Astrocyte (in vitro differentiated cells and primary cell): ENCODE results near the gene CEP128. TPM values are rescaled to one million over a fixed set of nuclear protein-coding genes. Genes with fewer than 3 reads are reported as not detected.

Source experiments
- DNase-seq: peaks from one replicate; pipeline ENCODE4 v3.0.0-alpha.2; 2010; ENCODE audit warnings: low read depth
- FAIRE-seq: peaks from 2 replicates; lab custom pipeline; 2011; peaks lifted over from hg19 to GRCh38; lab: Jason Lieb, UNC
- H2AFZ ChIP-seq: 2 replicates; pipeline ENCODE4 v1.6.0; 2012; ENCODE audit warnings: low read depth, low read length, inconsistent platforms
- H3K27ac ChIP-seq: 2 replicates; pipeline ENCODE4 v1.5.1; 2011; ENCODE audit warnings: low read depth, low read length, inconsistent platforms
- H3K27me3 ChIP-seq: 2 replicates; pipeline ENCODE4 v1.6.0; 2011; ENCODE audit warnings: low read length, inconsistent platforms; ENCODE audit not compliant: insufficient read depth
- H3K36me3 ChIP-seq: 2 replicates; pipeline ENCODE4 v1.5.1; 2011; ENCODE audit warnings: low read length, inconsistent platforms; ENCODE audit not compliant: insufficient read depth
- H3K4me1 ChIP-seq: 2 replicates; pipeline ENCODE4 v1.5.1; 2011; ENCODE audit warnings: low read length, inconsistent platforms; ENCODE audit not compliant: insufficient read depth
- H3K4me2 ChIP-seq: 2 replicates; pipeline ENCODE4 v1.6.0; 2012; ENCODE audit warnings: low read length, inconsistent platforms
- H3K4me3 ChIP-seq: 2 replicates; pipeline ENCODE4 v1.5.1; 2011; ENCODE audit warnings: low read depth, mild to moderate bottlenecking, low read length, inconsistent platforms; ENCODE audit not compliant: insufficient read depth
- H3K79me2 ChIP-seq: 2 replicates; pipeline ENCODE4 v1.6.0; 2012; ENCODE audit warnings: mild to moderate bottlenecking, low read length, inconsistent platforms; ENCODE audit not compliant: insufficient read depth
- H3K9ac ChIP-seq: 2 replicates; pipeline ENCODE4 v1.6.0; 2012; ENCODE audit warnings: mild to moderate bottlenecking, low read length, inconsistent platforms
- H3K9me3 ChIP-seq: 2 replicates; pipeline ENCODE4 v1.5.1; 2012; ENCODE audit warnings: low read depth, mild to moderate bottlenecking, low read length, inconsistent platforms; ENCODE audit not compliant: insufficient read depth
- H4K20me1 ChIP-seq: 2 replicates; pipeline ENCODE4 v1.6.0; 2012; ENCODE audit warnings: low read length, inconsistent platforms; ENCODE audit not compliant: insufficient read depth
- H3K27ac Mint-ChIP-seq: one replicate; pipeline ENCODE4 v1.8.0; 2021; ENCODE audit warnings: mild to moderate bottlenecking, mixed read lengths; ENCODE audit not compliant: unreplicated experiment
- H3K27me3 Mint-ChIP-seq: one replicate; pipeline ENCODE4 v1.8.0; 2021; ENCODE audit warnings: low read depth, mixed read lengths; ENCODE audit not compliant: unreplicated experiment
- H3K36me3 Mint-ChIP-seq: one replicate; pipeline ENCODE4 v1.8.0; 2021; ENCODE audit warnings: low read depth, mixed read lengths; ENCODE audit not compliant: unreplicated experiment
- H3K4me1 Mint-ChIP-seq: one replicate; pipeline ENCODE4 v1.8.0; 2021; ENCODE audit warnings: low read depth, mixed read lengths; ENCODE audit not compliant: unreplicated experiment
- H3K4me3 Mint-ChIP-seq: one replicate; pipeline ENCODE4 v1.8.0; 2021; ENCODE audit warnings: mild to moderate bottlenecking, moderate library complexity, mixed read lengths; ENCODE audit not compliant: unreplicated experiment
- H3K9me3 Mint-ChIP-seq: one replicate; pipeline ENCODE4 v1.8.0; 2021; ENCODE audit warnings: mild to moderate bottlenecking, mixed read lengths; ENCODE audit not compliant: unreplicated experiment
- EZH2 ChIP-seq: IDR thresholded peaks from 2 replicates; pipeline ENCODE4 v1.6.1; 2012; ENCODE audit warnings: mild to moderate bottlenecking, low read length, inconsistent platforms; ENCODE audit not compliant: insufficient read depth
- total RNA-seq: library from RNA; stranded (reverse); gene quantifications from 2 replicates; pipeline ENCODE4 v1.2.1, GENCODE V29; 2021
- TF ChIP-seq, protein P1 (sequence below): IDR thresholded peaks from 2 replicates; pipeline ENCODE4 v1.5.1; 2011; ENCODE audit warnings: low read depth, mild to moderate bottlenecking, inconsistent platforms, low read length, moderate library complexity; ENCODE audit not compliant: insufficient read depth

Gene CEP128
- total RNA-seq, 1 donor from 2014 or later, result 6.4 TPM

DNA sequence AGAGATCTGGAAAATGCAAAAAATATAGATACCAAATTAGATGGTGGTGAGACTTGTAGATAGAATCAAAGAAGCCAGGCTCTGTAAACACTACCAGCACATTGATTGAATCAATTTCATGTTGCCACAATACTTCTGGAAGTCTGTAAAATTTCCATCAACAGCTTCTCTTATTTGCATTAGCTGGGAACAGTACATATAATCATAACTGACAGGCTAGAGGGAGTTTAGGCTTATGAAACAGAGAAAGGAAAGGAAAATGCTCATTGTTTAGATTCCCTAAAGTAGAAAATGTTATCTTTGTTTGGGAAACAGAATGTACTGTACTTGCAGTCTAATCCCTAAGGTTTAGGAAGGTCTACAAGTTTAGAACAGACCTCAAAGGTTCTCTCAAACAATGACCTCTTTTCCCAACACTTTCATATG is 335.2 kb downstream of the CEP128 start:
- TF ChIP-seq, protein P1, sequence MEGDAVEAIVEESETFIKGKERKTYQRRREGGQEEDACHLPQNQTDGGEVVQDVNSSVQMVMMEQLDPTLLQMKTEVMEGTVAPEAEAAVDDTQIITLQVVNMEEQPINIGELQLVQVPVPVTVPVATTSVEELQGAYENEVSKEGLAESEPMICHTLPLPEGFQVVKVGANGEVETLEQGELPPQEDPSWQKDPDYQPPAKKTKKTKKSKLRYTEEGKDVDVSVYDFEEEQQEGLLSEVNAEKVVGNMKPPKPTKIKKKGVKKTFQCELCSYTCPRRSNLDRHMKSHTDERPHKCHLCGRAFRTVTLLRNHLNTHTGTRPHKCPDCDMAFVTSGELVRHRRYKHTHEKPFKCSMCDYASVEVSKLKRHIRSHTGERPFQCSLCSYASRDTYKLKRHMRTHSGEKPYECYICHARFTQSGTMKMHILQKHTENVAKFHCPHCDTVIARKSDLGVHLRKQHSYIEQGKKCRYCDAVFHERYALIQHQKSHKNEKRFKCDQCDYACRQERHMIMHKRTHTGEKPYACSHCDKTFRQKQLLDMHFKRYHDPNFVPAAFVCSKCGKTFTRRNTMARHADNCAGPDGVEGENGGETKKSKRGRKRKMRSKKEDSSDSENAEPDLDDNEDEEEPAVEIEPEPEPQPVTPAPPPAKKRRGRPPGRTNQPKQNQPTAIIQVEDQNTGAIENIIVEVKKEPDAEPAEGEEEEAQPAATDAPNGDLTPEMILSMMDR, result no peak
- no peak for TF ChIP-seq EZH2
- Histone ChIP-seq H3K27me3 (no peaks in the 10 kb centered on the region), H3K9ac (no peak overlapping the region), H3K4me3 (no peak overlapping the region), H3K27ac (no peak overlapping the region), H3K4me1 (no peaks in the 10 kb centered on the region), H4K20me1 (no peaks in the 10 kb centered on the region), H3K79me2 (no peaks in the 10 kb centered on the region), H2AFZ (no peak overlapping the region), H3K4me2 (no peak overlapping the region), H3K9me3 (no peaks in the 10 kb centered on the region), H3K36me3 (no peaks in the 10 kb centered on the region)
- peaks cover 12% of the 10 kb centered on the region for H3K4me1 Mint-ChIP-seq
- no peak for DNase-seq
- H3K4me3 Mint-ChIP-seq, result no peak overlapping the region
- FAIRE-seq, result no peak
- H3K9me3 Mint-ChIP-seq, result no peaks in the 10 kb centered on the region
- no peaks in the 10 kb centered on the region for H3K27me3 Mint-ChIP-seq
- no peaks in the 10 kb centered on the region for H3K36me3 Mint-ChIP-seq
- no peak overlapping the region for H3K27ac Mint-ChIP-seq

DNA sequence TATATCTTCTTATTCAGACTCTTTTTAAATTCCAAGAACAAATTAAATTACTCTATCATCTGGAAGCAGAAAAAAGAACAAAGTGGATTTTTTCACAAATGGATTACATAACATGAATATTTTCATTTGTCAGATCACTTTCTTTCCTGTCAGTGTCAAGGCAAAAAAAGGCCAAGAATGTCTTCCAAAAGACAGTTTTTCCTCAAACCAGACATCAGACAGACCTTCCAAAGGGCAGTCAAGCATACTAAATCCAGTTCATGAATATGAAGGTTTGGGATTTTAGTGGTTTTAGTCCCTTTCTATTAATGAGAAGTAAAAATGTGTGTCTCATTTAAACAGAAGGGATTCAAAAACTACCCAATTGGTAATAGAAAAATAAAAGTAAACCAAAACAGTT is 336.0 kb downstream of the CEP128 start:
- H3K27me3 Mint-ChIP-seq, result no peaks in the 10 kb centered on the region
- Histone ChIP-seq H3K27me3 (no peaks in the 10 kb centered on the region), H4K20me1 (no peaks in the 10 kb centered on the region), H3K4me1 (no peaks in the 10 kb centered on the region), H3K27ac (no peak overlapping the region), H2AFZ (no peak overlapping the region), H3K4me3 (no peak overlapping the region), H3K4me2 (no peak overlapping the region), H3K9ac (no peak overlapping the region), H3K36me3 (no peaks in the 10 kb centered on the region), H3K79me2 (no peaks in the 10 kb centered on the region), H3K9me3 (no peaks in the 10 kb centered on the region)
- FAIRE-seq (no peak), DNase-seq (peak; percentile 80)
- no peak overlapping the region for H3K4me3 Mint-ChIP-seq
- H3K4me1 Mint-ChIP-seq, result peaks cover 12% of the 10 kb centered on the region
- TF ChIP-seq EZH2, result no peak
- TF ChIP-seq, protein P1, result no peak
- no peak overlapping the region for H3K27ac Mint-ChIP-seq
- H3K36me3 Mint-ChIP-seq, result no peaks in the 10 kb centered on the region
- no peaks in the 10 kb centered on the region for H3K9me3 Mint-ChIP-seq

DNA sequence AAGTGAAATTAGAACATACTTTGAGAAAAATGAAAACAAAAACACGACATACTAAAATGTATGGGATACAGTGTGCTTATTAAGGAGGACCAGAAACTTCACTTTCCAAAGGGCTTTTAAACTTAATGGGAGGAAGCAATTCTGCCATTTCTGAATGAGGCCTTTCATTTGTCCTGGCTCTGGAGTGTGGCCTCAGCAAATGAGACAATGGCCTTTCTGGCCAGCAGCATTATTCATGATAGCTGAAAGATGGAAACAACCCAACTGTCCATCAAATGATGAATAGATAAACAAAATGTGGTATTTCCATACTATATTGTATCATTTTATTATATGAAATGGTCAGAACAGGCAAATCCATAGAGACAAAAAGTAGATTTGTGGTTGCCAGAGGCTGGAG is 338.6 kb downstream of the CEP128 start:
- Mint-ChIP-seq H3K27me3 (no peaks in the 10 kb centered on the region), H3K4me3 (no peak overlapping the region)

More for the DNA sequence above, 338.6 kb downstream of the CEP128 start:
- no peaks in the 10 kb centered on the region for H3K9me3 ChIP-seq
- H3K27ac Mint-ChIP-seq, result no peak overlapping the region
- H3K4me1 Mint-ChIP-seq, result peaks cover 12% of the 10 kb centered on the region
- TF ChIP-seq, protein P1, result no peak
- no peak for TF ChIP-seq EZH2
- no peak for DNase-seq
- H3K4me1 ChIP-seq, result no peaks in the 10 kb centered on the region
- no peaks in the 10 kb centered on the region for H3K36me3 Mint-ChIP-seq
- H3K27me3 ChIP-seq, result no peaks in the 10 kb centered on the region
- H3K27ac ChIP-seq, result no peak overlapping the region
- H2AFZ ChIP-seq, result no peak overlapping the region
- no peak overlapping the region for H3K4me3 ChIP-seq
- H3K79me2 ChIP-seq, result no peaks in the 10 kb centered on the region
- H3K9me3 Mint-ChIP-seq, result no peaks in the 10 kb centered on the region
- no peak overlapping the region for H3K4me2 ChIP-seq
- no peaks in the 10 kb centered on the region for H4K20me1 ChIP-seq
- FAIRE-seq, result no peak
- no peak overlapping the region for H3K9ac ChIP-seq
- H3K36me3 ChIP-seq, result no peaks in the 10 kb centered on the region
